Neutrophil (primary cell): ENCODE results near the gene GLB1L.

ENCODE experiments used
- H3K27ac ChIP-seq: fragments of 200-600 bp; sonication (generic); 2 replicates; pipeline ENCODE4 v1.5.1; 2016; ENCODE audit warnings: mild to moderate bottlenecking, moderate library complexity
- H3K27me3 ChIP-seq: fragments of 200-600 bp; sonication (generic); 2 replicates; pipeline ENCODE4 v1.6.0; 2016; ENCODE audit warnings: mild to moderate bottlenecking
- H3K36me3 ChIP-seq: fragments of 200-600 bp; sonication (generic); 2 replicates; pipeline ENCODE4 v1.5.1; 2017
- H3K4me1 ChIP-seq, 2 experiments: fragments of 200-600 bp in 1 of 2; sonication (generic) in 1 of 2; 1 replicate in 1 of 2; 2 replicates in 1 of 2; pipeline versions ENCODE4 v1.5.1 to v1.6.1; 2013 to 2016; ENCODE audit warnings: low read depth in 1 of 2, low read length in 1 of 2, mild to moderate bottlenecking in 1 of 2, moderate library complexity in 1 of 2; ENCODE audit not compliant: control insufficient read depth in 1 of 2, insufficient read depth in 1 of 2
- H3K4me3 ChIP-seq, 2 experiments: fragments of 200-600 bp in 1 of 2; sonication (generic) in 1 of 2; 1 replicate in 1 of 2; 2 replicates in 1 of 2; pipeline ENCODE4 v1.5.1; 2013 to 2016; ENCODE audit warnings: low read depth in 1 of 2, low read length in 1 of 2, mild to moderate bottlenecking in 1 of 2, moderate library complexity in 1 of 2
- H3K9me3 ChIP-seq: fragments of 200-600 bp; sonication (generic); 2 replicates; pipeline ENCODE4 v1.5.1; 2016
- CTCF ChIP-seq: fragments of 200-600 bp; sonication (generic); IDR thresholded peaks from 2 replicates; pipeline ENCODE4 v1.5.1; 2016; ENCODE audit warnings: antibody characterized with exemption

The GLB1L gene

GRCh38 chr2:219221957-219222518 is 23.2 kb downstream of the GLB1L start:
- Histone ChIP-seq H3K4me3 (no peak overlapping the region), H3K27ac (no peak overlapping the region), H3K9me3 (no peaks in the 10 kb centered on the region), H3K36me3 (peaks cover 66% of the 10 kb centered on the region), H3K4me1 (peaks cover 72 to 75% of the 10 kb centered on the region in 2 experiments), H3K27me3 (peaks cover 15% of the 10 kb centered on the region)
- TF ChIP-seq CTCF: no peak

GRCh38 chr2:219220652-219221402 is 24.4 kb downstream of the GLB1L start:
- Histone ChIP-seq H3K36me3 (peaks cover 66% of the 10 kb centered on the region), H3K4me3 (no peak overlapping the region), H3K27ac (no peak overlapping the region), H3K27me3 (peaks cover 24% of the 10 kb centered on the region), H3K4me1 (peaks cover 61 to 63% of the 10 kb centered on the region in 2 experiments), H3K9me3 (no peaks in the 10 kb centered on the region)
- no peak for TF ChIP-seq CTCF

- Histone ChIP-seq H3K27me3 (peaks cover 29% of the 10 kb centered on the region), H3K9me3 (no peaks in the 10 kb centered on the region), H3K4me3 (no peak overlapping the region), H3K36me3 (peaks cover 64% of the 10 kb centered on the region), H3K27ac (no peak overlapping the region), H3K4me1 (peaks cover 53 to 55% of the 10 kb centered on the region in 2 experiments)
- no peak for TF ChIP-seq CTCF
Measured at GRCh38 chr2:219219784-219220532, 25.3 kb downstream of the GLB1L start.

GRCh38 chr2:219218732-219219701 is 26.2 kb downstream of the GLB1L start, which contains the start of gene ABCB6:
TSS of gene ABCB6 (minus strand) at chr2:219218958. CDS start at chr2:219218673, 285 bp downstream.
- Histone ChIP-seq H3K36me3 (peaks cover 62% of the 10 kb centered on the region), H3K27me3 (peaks cover 29% of the 10 kb centered on the region), H3K4me3 (peak within 1 kb of the TSS; percentile 84 to 89), H3K27ac (peak within 1 kb of the TSS; percentile 69), H3K9me3 (no peaks in the 10 kb centered on the region), H3K4me1 (peaks cover 43 to 45% of the 10 kb centered on the region in 2 experiments)
- TF ChIP-seq CTCF: peak; percentile 30
